K562 (cell line): Measurements from ENCODE around the gene CYSRT1.

Experiments used
- AFF1 ChIP-seq, 2 experiments: fragments of 450-650 bp; IDR thresholded peaks; 2 replicates each; pipeline ENCODE4 v1.6.1; 2018; ENCODE audit warnings: mild to moderate bottlenecking in 2 of 2, low read depth in 1 of 2; ENCODE audit not compliant: partially characterized antibody in 2 of 2
- EP300 ChIP-seq: IDR thresholded peaks from 2 replicates; pipeline ENCODE4 v1.6.1; 2012; ENCODE audit warnings: low read length, improper control_type of control experiment
- GTF3C2 ChIP-seq: IDR thresholded peaks from 3 replicates; pipeline ENCODE4 v1.6.1; 2011; ENCODE audit warnings: borderline replicate concordance, mild to moderate bottlenecking, moderate library complexity; ENCODE audit not compliant: insufficient read length; ENCODE audit errors: extremely low read depth
- HIVEP1 ChIP-seq: fragments of 250-450 bp; sonication (Bioruptor Pico); IDR thresholded peaks from 2 replicates; pipeline ENCODE4 v1.4.0; 2020; ENCODE audit warnings: mild to moderate bottlenecking
- LARP7 ChIP-seq: fragments of 450-650 bp; IDR thresholded peaks from 2 replicates; pipeline ENCODE4 v1.6.1; 2016
- TAF1 ChIP-seq: IDR thresholded peaks from 2 replicates; pipeline ENCODE4 v1.6.1; 2011; ENCODE audit warnings: mild to moderate bottlenecking, low read length, moderate library complexity; ENCODE audit not compliant: insufficient read depth, control insufficient read depth, severe bottlenecking; ENCODE audit errors: extremely low read depth
- TSHZ1 ChIP-seq: fragments of 250-450 bp; sonication (Bioruptor Pico); IDR thresholded peaks from 2 replicates; pipeline ENCODE4 v1.4.0; 2020; ENCODE audit warnings: mild to moderate bottlenecking, moderate library complexity
- ZNF165 ChIP-seq: fragments of 250-450 bp; sonication (Bioruptor Pico); IDR thresholded peaks from 2 replicates; pipeline ENCODE4 v1.4.0; 2020; ENCODE audit warnings: borderline replicate concordance
- ZNF263 ChIP-seq: sonication (generic); formaldehyde crosslinking; IDR thresholded peaks from 2 replicates; pipeline ENCODE4 v1.8.0; 2022; ENCODE audit warnings: mild to moderate bottlenecking, missing genetic modification reagents, borderline replicate concordance
- TF ChIP-seq, protein P1 (sequence below), 3 experiments: IDR thresholded peaks in 2 of 3; conservative IDR thresholded peaks in 1 of 3; 2 replicates each; pipeline ENCODE4 v1.5.1; 2011 to 2012; ENCODE audit warnings: low read length in 3 of 3, mild to moderate bottlenecking in 3 of 3, control low read depth in 2 of 3, improper control_type of control experiment in 1 of 3, inconsistent platforms in 1 of 3, low read depth in 1 of 3, mixed read lengths in 1 of 3, moderate library complexity in 1 of 3; ENCODE audit not compliant: insufficient read depth in 2 of 3
- TF ChIP-seq, protein P2 (sequence below): IDR thresholded peaks from 2 replicates; pipeline ENCODE4 v1.6.1; 2014; ENCODE audit warnings: antibody characterized with exemption

GRCh38 chr9:137217276-137218211 lies 7.4 kb upstream of the CYSRT1 start:
- no peak for TF ChIP-seq AFF1 (IDR thresholded peaks at IDR 0.05; ENCODE audit: low read depth in 1 of 2, partially characterized antibody in 2 of 2)
- TF ChIP-seq TSHZ1 = no peak
- no peak for TF ChIP-seq LARP7
- TF ChIP-seq, protein P1, sequence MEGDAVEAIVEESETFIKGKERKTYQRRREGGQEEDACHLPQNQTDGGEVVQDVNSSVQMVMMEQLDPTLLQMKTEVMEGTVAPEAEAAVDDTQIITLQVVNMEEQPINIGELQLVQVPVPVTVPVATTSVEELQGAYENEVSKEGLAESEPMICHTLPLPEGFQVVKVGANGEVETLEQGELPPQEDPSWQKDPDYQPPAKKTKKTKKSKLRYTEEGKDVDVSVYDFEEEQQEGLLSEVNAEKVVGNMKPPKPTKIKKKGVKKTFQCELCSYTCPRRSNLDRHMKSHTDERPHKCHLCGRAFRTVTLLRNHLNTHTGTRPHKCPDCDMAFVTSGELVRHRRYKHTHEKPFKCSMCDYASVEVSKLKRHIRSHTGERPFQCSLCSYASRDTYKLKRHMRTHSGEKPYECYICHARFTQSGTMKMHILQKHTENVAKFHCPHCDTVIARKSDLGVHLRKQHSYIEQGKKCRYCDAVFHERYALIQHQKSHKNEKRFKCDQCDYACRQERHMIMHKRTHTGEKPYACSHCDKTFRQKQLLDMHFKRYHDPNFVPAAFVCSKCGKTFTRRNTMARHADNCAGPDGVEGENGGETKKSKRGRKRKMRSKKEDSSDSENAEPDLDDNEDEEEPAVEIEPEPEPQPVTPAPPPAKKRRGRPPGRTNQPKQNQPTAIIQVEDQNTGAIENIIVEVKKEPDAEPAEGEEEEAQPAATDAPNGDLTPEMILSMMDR (IDR thresholded peaks at IDR 0.05 in 2 of 3, conservative IDR thresholded peaks at IDR 0.05 in 1 of 3; ENCODE audit: insufficient read depth in 2 of 3, low read depth in 1 of 3, low read length in 3 of 3) = peak in 1 of 3 experiments; percentile 27; a peak in 2 of 6 replicates
- no peak for TF ChIP-seq ZNF165 (CRISPR knock-in tag)
- TF ChIP-seq GTF3C2 = no peak
- TF ChIP-seq, protein P2, sequence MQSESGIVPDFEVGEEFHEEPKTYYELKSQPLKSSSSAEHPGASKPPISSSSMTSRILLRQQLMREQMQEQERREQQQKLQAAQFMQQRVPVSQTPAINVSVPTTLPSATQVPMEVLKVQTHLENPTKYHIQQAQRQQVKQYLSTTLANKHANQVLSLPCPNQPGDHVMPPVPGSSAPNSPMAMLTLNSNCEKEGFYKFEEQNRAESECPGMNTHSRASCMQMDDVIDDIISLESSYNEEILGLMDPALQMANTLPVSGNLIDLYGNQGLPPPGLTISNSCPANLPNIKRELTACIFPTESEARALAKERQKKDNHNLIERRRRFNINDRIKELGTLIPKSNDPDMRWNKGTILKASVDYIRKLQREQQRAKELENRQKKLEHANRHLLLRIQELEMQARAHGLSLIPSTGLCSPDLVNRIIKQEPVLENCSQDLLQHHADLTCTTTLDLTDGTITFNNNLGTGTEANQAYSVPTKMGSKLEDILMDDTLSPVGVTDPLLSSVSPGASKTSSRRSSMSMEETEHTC = no peak
- peak; percentile 28 for TF ChIP-seq TAF1
- no peak for TF ChIP-seq EP300
- no peak for TF ChIP-seq HIVEP1
- TF ChIP-seq ZNF263 = no peak
